GM12878 (cell line): ENCODE measurements around the gene C1orf74. TPM values are rescaled to one million over a fixed set of nuclear protein-coding genes. Genes with fewer than 3 reads are reported as not detected.

Experiments
- ATAC-seq: fragments of 200-7000 bp; cut with Tn5 transposase; 3 replicates; pipeline ENCODE4 v1.9.1; 2020; ENCODE audit warnings: mild to moderate bottlenecking, moderate library complexity
- BruUV-seq: library from RNA; stranded (reverse); fragments of 400-500 nt; replicated peaks from 2 replicates; lab custom pipeline; 2021; lab: Mats Ljungman, UMichigan
- CTCF ChIA-PET: fragments of 300-600 bp; sonication (Branson Sonifier 250); formaldehyde crosslinking; extraction: SDS; loops from one replicate; lab custom pipeline; 2021; ENCODE audit warnings: inconsistent platforms; lab: Yijun Ruan, JAX
- POLR2A ChIA-PET: fragments of 350-600 bp; formaldehyde crosslinking; extraction: SDS; loops from one replicate; lab custom pipeline; 2021; ENCODE audit warnings: inconsistent platforms; lab: Charles Lee
- RAD21 ChIA-PET: fragments of 300-600 bp; sonication (Branson Sonifier 250); formaldehyde crosslinking; loops from one replicate; lab custom pipeline; 2023; ENCODE audit warnings: antibody characterized with exemption; ENCODE audit not compliant: unreplicated experiment; lab: Charles Lee
- SMC1A ChIA-PET: fragments of 300-600 bp; sonication (Branson Sonifier 250); formaldehyde crosslinking; loops from one replicate; lab custom pipeline; 2023; ENCODE audit not compliant: unreplicated experiment, uncharacterized antibody; lab: Charles Lee
- DNase-seq: peaks from one replicate; pipeline ENCODE4 v3.0.0-alpha.2; 2011; ENCODE audit warnings: low read depth, low spot score
- FAIRE-seq: peaks from 3 replicates; lab custom pipeline; 2011; peaks lifted over from hg19 to GRCh38; lab: Jason Lieb, UNC
- H2AFZ ChIP-seq: 2 replicates; pipeline ENCODE4 v1.6.0; 2011; ENCODE audit warnings: low read depth, low read length, control low read depth; ENCODE audit not compliant: control insufficient read depth
- H3K27ac ChIP-seq: 2 replicates; pipeline ENCODE4 v1.5.1; 2011; ENCODE audit warnings: control low read depth; ENCODE audit not compliant: control insufficient read depth, insufficient read depth
- H3K27me3 ChIP-seq, 2 experiments: replicated peaks in 1 of 2; 2 replicates each; pipeline versions ENCODE4 v1.6.0 to v1.6.1; 2011; ENCODE audit warnings: low read length in 1 of 2; ENCODE audit not compliant: control insufficient read depth in 2 of 2, insufficient read depth in 2 of 2
- H3K36me3 ChIP-seq, 2 experiments: 2 replicates each; pipeline ENCODE4 v1.5.1; 2011; ENCODE audit warnings: low read length in 1 of 2; ENCODE audit not compliant: control insufficient read depth in 2 of 2, insufficient read depth in 2 of 2
- H3K4me1 ChIP-seq: 2 replicates; pipeline ENCODE4 v1.6.1; 2011; ENCODE audit warnings: mild to moderate bottlenecking, low read length, moderate library complexity, mixed read lengths; ENCODE audit not compliant: control insufficient read depth, insufficient read depth
- H3K4me2 ChIP-seq: 2 replicates; pipeline ENCODE4 v1.6.0; 2011; ENCODE audit warnings: control low read depth; ENCODE audit not compliant: control insufficient read depth, insufficient read depth
- H3K4me3 ChIP-seq: fragments of 200-600 bp; sonication (generic); 2 replicates; pipeline ENCODE4 v1.5.1; 2016
- H3K79me2 ChIP-seq: 2 replicates; pipeline ENCODE4 v1.6.0; 2011; ENCODE audit warnings: low read length; ENCODE audit not compliant: control insufficient read depth, insufficient read depth
- H3K9ac ChIP-seq: 2 replicates; pipeline ENCODE4 v1.8.0; 2011; ENCODE audit warnings: low read length, control low read depth, mixed read lengths; ENCODE audit not compliant: control insufficient read depth, insufficient read depth
- H3K9me3 ChIP-seq: replicated peaks from 3 replicates; pipeline ENCODE4 v1.5.1; 2011; ENCODE audit warnings: mild to moderate bottlenecking, low read length; ENCODE audit not compliant: control insufficient read depth, insufficient read depth
- H4K20me1 ChIP-seq: 2 replicates; pipeline ENCODE4 v1.6.0; 2011; ENCODE audit not compliant: control insufficient read depth, insufficient read depth
- BHLHE40 ChIP-seq, 2 experiments: fragments of 450-650 bp in 1 of 2; IDR thresholded peaks; 2 replicates each; pipeline ENCODE4 v1.6.1; 2011 to 2017; ENCODE audit warnings: low read depth in 2 of 2, borderline replicate concordance in 1 of 2, improper control_type of control experiment in 1 of 2, low read length in 1 of 2, mild to moderate bottlenecking in 1 of 2
- BMI1 ChIP-seq: fragments of 450-650 bp; IDR thresholded peaks from 2 replicates; pipeline ENCODE4 v1.6.1; 2016; ENCODE audit warnings: mild to moderate bottlenecking, moderate library complexity, borderline replicate concordance
- CBFB ChIP-seq: IDR thresholded peaks from 2 replicates; pipeline ENCODE4 v1.6.1; 2016; ENCODE audit warnings: antibody characterized with exemption, low read depth
- HDAC6 ChIP-seq: fragments of 200-600 bp; sonication (generic); IDR thresholded peaks from one replicate; pipeline ENCODE4 v1.8.0; 2017; ENCODE audit warnings: antibody characterized with exemption; ENCODE audit not compliant: unreplicated experiment
- NFIC ChIP-seq: IDR thresholded peaks from 2 replicates; pipeline ENCODE4 v1.6.1; 2012; ENCODE audit warnings: low read depth, mild to moderate bottlenecking, inconsistent platforms, low read length, moderate library complexity
- NFYB ChIP-seq: IDR thresholded peaks from 2 replicates; pipeline ENCODE4 v1.6.1; 2011; ENCODE audit warnings: low read depth, mild to moderate bottlenecking, low read length, improper control_type of control experiment, moderate library complexity; ENCODE audit not compliant: insufficient read depth
- POLR2AphosphoS5 ChIP-seq: IDR thresholded peaks from 2 replicates; pipeline ENCODE4 v1.6.1; 2011; ENCODE audit warnings: mild to moderate bottlenecking, low read length, inconsistent platforms
- RELA ChIP-seq: fragments of 450-650 bp; IDR thresholded peaks from 2 replicates; pipeline ENCODE4 v1.8.0; 2014; ENCODE audit warnings: borderline replicate concordance; ENCODE audit not compliant: partially characterized antibody
- SMAD1 ChIP-seq: fragments of 450-650 bp; IDR thresholded peaks from 2 replicates; pipeline ENCODE4 v1.6.1; 2018; ENCODE audit warnings: mild to moderate bottlenecking, low read depth; ENCODE audit not compliant: partially characterized antibody
- SMAD5 ChIP-seq: IDR thresholded peaks from 2 replicates; pipeline ENCODE4 v1.6.1; 2016; ENCODE audit warnings: antibody characterized with exemption, low read depth
- SREBF1 ChIP-seq: IDR thresholded peaks from 2 replicates; pipeline ENCODE4 v1.6.1; 2012; ENCODE audit warnings: mild to moderate bottlenecking, low read length
- ZNF592 ChIP-seq: fragments of 450-650 bp; IDR thresholded peaks from 2 replicates; pipeline ENCODE4 v1.6.1; 2017; ENCODE audit warnings: mild to moderate bottlenecking, moderate library complexity
- ZSCAN29 ChIP-seq: fragments of 450-650 bp; IDR thresholded peaks from 2 replicates; pipeline ENCODE4 v1.6.1; 2017; ENCODE audit warnings: mild to moderate bottlenecking, moderate library complexity
- WGBS: methylation state at CpG from one replicate; pipeline ENCODE4 v1.1.6; 2016; ENCODE audit warnings: low lambda C conversion rate; ENCODE audit not compliant: insufficient replicate concordance, insufficient coverage; ENCODE audit errors: missing lambda C conversion rate; 5-methylcytosine and 5-hydroxymethylcytosine counted together
- in situ Hi-C: fragments of 300-500 bp; cut with MboI; formaldehyde crosslinking; loops from 9 replicates; pipeline ENCODE4 v1.14.3; 2018; ENCODE audit warnings: mixed read lengths
- intact Hi-C: fragments of 100-400 bp; cut with micrococcal nuclease; formaldehyde crosslinking; loops from one replicate; pipeline ENCODE4 v1.14.2; 2022; ENCODE audit not compliant: unreplicated experiment
- polyA plus RNA-seq, 11 experiments: library from polyadenylated mRNA; depleted of rRNA in 4 of 11; unstranded in 6 of 11; stranded (reverse) in 5 of 11; fragments of >200 nt; fragmentation: Nextera tagmentation in 4 of 11; fragmentation: Illumina TruSeq in 1 of 11; extraction: Ambion mirVana in 4 of 11; extraction: Trizol in 1 of 11; gene quantifications; 1 replicate in 1 of 11; 2 replicates in 10 of 11; pipeline versions ENCODE4 v1.2.1 to v1.2.3, GENCODE V29; 2011 to 2016; ENCODE audit warnings: inconsistent platforms in 2 of 11, missing spikeins in 2 of 11, low read depth in 1 of 11
- total RNA-seq, 4 experiments: library from RNA; depleted of rRNA in 3 of 4; stranded (reverse); fragments of >200 nt in 3 of 4; fragmentation: Illumina TruSeq in 1 of 4; extraction: Trizol in 1 of 4; gene quantifications; 2 replicates each; pipeline versions ENCODE4 v1.2.1 to v1.2.3, GENCODE V29; 2013 to 2021

The C1orf74 gene
- total and polyA plus RNA-seq, 10 of the 15 experiments (the other 5 are each of a cell fraction or from before 2014, with no cell fraction given) = 3.1 to 5.5 (median 3.6) TPM

- ATAC-seq (no peak), DNase-seq (no peak), FAIRE-seq (no peak)
- Histone ChIP-seq H3K36me3 (no peaks in the 10 kb centered on the region), H4K20me1 (no peaks in the 10 kb centered on the region), H3K4me3 (no peak overlapping the region), H3K27ac (no peak overlapping the region), H3K9ac (no peak overlapping the region), H3K27me3 (no peaks in the 10 kb centered on the region; a peak in 1 of 4 replicates), H3K79me2 (no peaks in the 10 kb centered on the region), H3K9me3 (no peaks in the 10 kb centered on the region), H3K4me1 (no peaks in the 10 kb centered on the region), H2AFZ (no peak overlapping the region), H3K4me2 (no peak overlapping the region)
- CTCF ChIA-PET = interaction anchor here (0.9 to 7.4 kb wide), 27 partner anchors 8 to 494 kb away, joined by 3 to 78 read pairs (median 7); partner anchors contain the start of genes C1orf74, G0S2, IRF6 and TRAF3IP3
- no TSS peak for BruUV-seq
- SMC1A ChIA-PET = interaction anchor here (0.8 to 5.0 kb wide), 13 partner anchors 10 to 69 kb away, joined by 3 to 49 read pairs (median 5); partner anchors contain the start of genes C1orf74 and TRAF3IP3
- POLR2A ChIA-PET = interaction anchor here (1.1 kb wide), 1 partner anchor 8 kb away, joined by 4 read pairs; no protein-coding TSS in a partner anchor
- TF ChIP-seq SMAD1 (no peak), BMI1 (no peak), NFIC (no peak), RELA (no peak), SREBF1 (no peak), ZSCAN29 (no peak), BHLHE40 (IDR thresholded peaks at IDR 0.05; ENCODE audit: borderline replicate concordance in 1 of 2, low read depth in 2 of 2, low read length in 1 of 2) (no peak), CBFB (no peak), ZNF592 (no peak), NFYB (no peak), POLR2AphosphoS5 (no peak), HDAC6 (no peak), SMAD5 (no peak)
- RAD21 ChIA-PET = interaction anchor here (0.8 to 2.0 kb wide), 8 partner anchors 12 to 253 kb away, joined by 3 to 11 read pairs (median 4); partner anchors contain the start of gene TRAF3IP3
- in situ Hi-C loops = no loop called here
- intact Hi-C loops = loop anchor here (10.0 kb wide), 1 partner anchor 248 kb away; no protein-coding TSS in a partner anchor
- 61% methylated on average over 7 of the region's 7 CpGs for WGBS
Measured at GRCh38 chr1:209822706-209823105, 38.3 kb upstream of the C1orf74 start.
